Measurements from ENCODE around the gene ECD. TPM values are rescaled to one million over a fixed set of nuclear protein-coding genes. Genes with fewer than 3 reads are reported as not detected.
A peak's percentile ranks its signal among the peaks of the same experiment; 100 is the strongest.

ECD gene
- total and polyA plus RNA-seq, 7 experiments from 2014 or later: 30.2 to 42.7 (median 33.1) TPM

GRCh38 chr10:73163096-73163495 is 4.7 kb downstream of the ECD start:
- peaks cover 28% of the 10 kb centered on the region in 2 donors for H3K4me1 ChIP-seq (ENCODE audit: control insufficient read depth in 2 of 2, insufficient read depth in 2 of 2, low read length in 2 of 2)
- H3K9me3 ChIP-seq (ENCODE audit: control insufficient read depth in 2 of 3, low read length in 3 of 3): no peaks in the 10 kb centered on the region
- ATAC-seq (no peak), DNase-seq (no peak)
- H3K4me3 ChIP-seq (ENCODE audit: low read length): no peak overlapping the region
- H3K27me3 ChIP-seq (ENCODE audit: control insufficient read depth in 2 of 2, insufficient read depth in 2 of 2, low read length in 2 of 2): no peaks in the 10 kb centered on the region
- Mint-ChIP-seq H3K27ac (peak overlapping the region in 3 of 9 donors; percentile 49 to 87 (median 58)), H3K4me1 (peaks cover 49 to 75% (median 69%) of the 10 kb centered on the region in 7 donors), H3K27me3 (no peaks in the 10 kb centered on the region), H3K36me3 (peaks cover 0 to 22% (median 10%) of the 10 kb centered on the region in 5 donors), H3K4me3 (peak overlapping the region in 8 of 10 donors; percentile 7 to 54 (median 26)), H3K9me3 (no peaks in the 10 kb centered on the region)
- ChIA-PET POLR2A (no interaction called here), CTCF (interaction anchor here (0.7 to 1.0 kb wide), 3 partner anchors 10 to 66 kb away, joined by 3 to 6 read pairs (median 3); no protein-coding TSS in a partner anchor)
- peaks cover 5 to 25% (median 11%) of the 10 kb centered on the region in 3 experiments for H3K36me3 ChIP-seq (ENCODE audit: control insufficient read depth in 2 of 3, insufficient read depth in 3 of 3, low read length in 3 of 3)
- intact Hi-C loops (cut with micrococcal nuclease): no loop called here
- H3K27ac ChIP-seq (ENCODE audit: low read depth, low read length): no peak overlapping the region

- no peak for DNase-seq
- Mint-ChIP-seq H3K27ac (peak overlapping the region in 6 of 9 donors; percentile 9 to 58 (median 23)), H3K27me3 (no peaks in the 10 kb centered on the region), H3K36me3 (peaks cover under 1 to 19% (median 10%) of the 10 kb centered on the region in 5 donors), H3K4me3 (peak overlapping the region in 3 of 10 donors; percentile 12 to 47 (median 25)), H3K9me3 (no peaks in the 10 kb centered on the region), H3K4me1 (peaks cover 41 to 61% (median 55%) of the 10 kb centered on the region in 7 donors)
- intact Hi-C loops (cut with micrococcal nuclease): no loop called here
- H3K27ac ChIP-seq (ENCODE audit: low read depth, low read length): no peak overlapping the region
- ATAC-seq: no peak
- H3K36me3 ChIP-seq (ENCODE audit: control insufficient read depth in 2 of 3, insufficient read depth in 3 of 3, low read length in 3 of 3): peaks cover 5 to 21% (median 11%) of the 10 kb centered on the region in 3 experiments
- CTCF ChIA-PET: interaction anchor here (0.6 to 1.8 kb wide), 3 partner anchors 16 to 66 kb away, joined by 3 to 8 read pairs (median 3); partner anchors contain the start of gene P4HA1
- POLR2A ChIA-PET: no interaction called here
- peaks cover 20 to 21% of the 10 kb centered on the region in 2 donors for H3K4me1 ChIP-seq (ENCODE audit: control insufficient read depth in 2 of 2, insufficient read depth in 2 of 2, low read length in 2 of 2)
- H3K9me3 ChIP-seq (ENCODE audit: control insufficient read depth in 2 of 3, low read length in 3 of 3): no peaks in the 10 kb centered on the region
- H3K4me3 ChIP-seq (ENCODE audit: low read length): no peak overlapping the region
- H3K27me3 ChIP-seq (ENCODE audit: control insufficient read depth in 2 of 2, insufficient read depth in 2 of 2, low read length in 2 of 2): no peaks in the 10 kb centered on the region
These were observed 6.1 kb downstream of the ECD start for GRCh38 chr10:73161662-73162061.

- H3K4me1 Mint-ChIP-seq: peaks cover 35 to 55% (median 50%) of the 10 kb centered on the region in 7 donors
- ChIA-PET POLR2A (interaction anchor here (1.3 kb wide), 1 partner anchor 64 kb away, joined by 4 read pairs; the partner anchor contains the start of gene P4HA1), CTCF (interaction anchor here (0.6 to 1.8 kb wide), 3 partner anchors 16 to 65 kb away, joined by 3 to 8 read pairs (median 3); partner anchors contain the start of gene P4HA1)
- Histone ChIP-seq H3K27ac (ENCODE audit: low read depth, low read length) (no peak overlapping the region), H3K4me3 (ENCODE audit: low read length) (no peak overlapping the region), H3K9me3 (ENCODE audit: control insufficient read depth in 2 of 3, low read length in 3 of 3) (no peaks in the 10 kb centered on the region), H3K36me3 (ENCODE audit: control insufficient read depth in 2 of 3, insufficient read depth in 3 of 3, low read length in 3 of 3) (peaks cover 5 to 25% (median 17%) of the 10 kb centered on the region in 3 experiments), H3K4me1 (ENCODE audit: control insufficient read depth in 2 of 2, insufficient read depth in 2 of 2, low read length in 2 of 2) (peaks cover 14 to 16% of the 10 kb centered on the region in 2 donors), H3K27me3 (ENCODE audit: control insufficient read depth in 2 of 2, insufficient read depth in 2 of 2, low read length in 2 of 2) (no peaks in the 10 kb centered on the region)
- H3K27me3 Mint-ChIP-seq: no peaks in the 10 kb centered on the region
- DNase-seq (no peak), ATAC-seq (no peak)
- H3K27ac Mint-ChIP-seq: peak overlapping the region in 4 of 9 donors; percentile 14 to 58 (median 33)
- H3K4me3 Mint-ChIP-seq: peak overlapping the region in 2 of 10 donors; percentile 3 to 47
- intact Hi-C loops (cut with micrococcal nuclease): no loop called here
- H3K9me3 Mint-ChIP-seq: no peaks in the 10 kb centered on the region
- H3K36me3 Mint-ChIP-seq: peaks cover 3 to 23% (median 16%) of the 10 kb centered on the region in 5 donors
These were observed 6.7 kb downstream of the ECD start for GRCh38 chr10:73161079-73161478.

- H3K4me3 Mint-ChIP-seq: peak overlapping the region in 1 of 10 donors; percentile 16
- ChIA-PET CTCF (interaction anchor here (0.7 to 5.0 kb wide), 10 partner anchors 10 to 804 kb away, joined by 3 to 46 read pairs (median 4); partner anchors contain the start of genes NUDT13 and P4HA1), POLR2A (interaction anchor here (1.1 to 1.4 kb wide), 2 partner anchors 63 to 98 kb away, joined by 4 to 6 read pairs; no protein-coding TSS in a partner anchor)
- H3K36me3 ChIP-seq (ENCODE audit: control insufficient read depth in 2 of 3, insufficient read depth in 3 of 3, low read length in 3 of 3): peaks cover 5 to 31% (median 22%) of the 10 kb centered on the region in 3 experiments
- DNase-seq: peak in 8 of 9 donors; percentile 33 to 67 (median 58)
- H3K27ac Mint-ChIP-seq: peak overlapping the region in 3 of 9 donors; percentile 22 to 74 (median 42)
- H3K4me1 ChIP-seq (ENCODE audit: control insufficient read depth in 2 of 2, insufficient read depth in 2 of 2, low read length in 2 of 2): peaks cover 9 to 10% of the 10 kb centered on the region in 2 donors
- intact Hi-C loops (cut with micrococcal nuclease): loop anchor here (1.0 to 2.0 kb wide), 4 partner anchors 9 to 795 kb away; partner anchors contain the start of genes ECD (in 2 of the 2), FAM149B1 (in 2 of the 2), P4HA1 (in 2 of the 2) and MICU1 (in 1 of the 2)
- H3K4me1 Mint-ChIP-seq: peaks cover 27 to 44% (median 39%) of the 10 kb centered on the region in 7 donors
- no peak overlapping the region for H3K4me3 ChIP-seq (ENCODE audit: low read length)
- peaks cover 3 to 22% (median 16%) of the 10 kb centered on the region in 5 donors for H3K36me3 Mint-ChIP-seq
- no peaks in the 10 kb centered on the region for H3K27me3 Mint-ChIP-seq
- no peaks in the 10 kb centered on the region for H3K9me3 Mint-ChIP-seq
- ATAC-seq: peak; percentile 86
- no peak overlapping the region for H3K27ac ChIP-seq (ENCODE audit: low read depth, low read length)
- H3K27me3 ChIP-seq (ENCODE audit: control insufficient read depth in 2 of 2, insufficient read depth in 2 of 2, low read length in 2 of 2): no peaks in the 10 kb centered on the region
- no peaks in the 10 kb centered on the region for H3K9me3 ChIP-seq (ENCODE audit: control insufficient read depth in 2 of 3, low read length in 3 of 3)
These were observed 8.7 kb downstream of the ECD start for GRCh38 chr10:73159038-73159648.

- H3K4me1 ChIP-seq (ENCODE audit: control insufficient read depth in 2 of 2, insufficient read depth in 2 of 2, low read length in 2 of 2): no peaks in the 10 kb centered on the region
- intact Hi-C loops (cut with micrococcal nuclease): no loop called here
- H3K27me3 Mint-ChIP-seq: no peaks in the 10 kb centered on the region
- CTCF ChIA-PET: interaction anchor here (0.7 to 5.0 kb wide), 2 partner anchors 60 to 608 kb away, joined by 3 to 46 read pairs; partner anchors contain the start of gene P4HA1
- H3K36me3 Mint-ChIP-seq: peaks cover 3 to 26% (median 25%) of the 10 kb centered on the region in 5 donors
- H3K4me3 Mint-ChIP-seq: no peak overlapping the region
- no peak overlapping the region for H3K4me3 ChIP-seq (ENCODE audit: low read length)
- H3K27ac Mint-ChIP-seq: no peak overlapping the region
- DNase-seq (no peak), ATAC-seq (no peak)
- H3K27me3 ChIP-seq (ENCODE audit: control insufficient read depth in 2 of 2, insufficient read depth in 2 of 2, low read length in 2 of 2): no peaks in the 10 kb centered on the region
- no peaks in the 10 kb centered on the region for H3K9me3 ChIP-seq (ENCODE audit: control insufficient read depth in 2 of 3, low read length in 3 of 3)
- no peak overlapping the region for H3K27ac ChIP-seq (ENCODE audit: low read depth, low read length)
- H3K4me1 Mint-ChIP-seq: peaks cover 7 to 13% (median 12%) of the 10 kb centered on the region in 7 donors
- no peaks in the 10 kb centered on the region for H3K9me3 Mint-ChIP-seq
- peaks cover 0 to 41% (median 25%) of the 10 kb centered on the region in 3 experiments for H3K36me3 ChIP-seq (ENCODE audit: control insufficient read depth in 2 of 3, insufficient read depth in 3 of 3, low read length in 3 of 3)
- POLR2A ChIA-PET: interaction anchor here (0.5 to 2.0 kb wide), 5 partner anchors 9 to 320 kb away, joined by 3 to 6 read pairs (median 3); partner anchors contain the start of genes ECD and FAM149B1
These were observed 11.8 kb downstream of the ECD start for GRCh38 chr10:73156054-73156453.

- Histone ChIP-seq H3K9me3 (ENCODE audit: control insufficient read depth in 2 of 3, low read length in 3 of 3) (no peaks in the 10 kb centered on the region), H3K36me3 (ENCODE audit: control insufficient read depth in 2 of 3, insufficient read depth in 3 of 3, low read length in 3 of 3) (peaks cover 5 to 52% (median 20%) of the 10 kb centered on the region in 3 experiments), H3K4me1 (ENCODE audit: control insufficient read depth in 2 of 2, insufficient read depth in 2 of 2, low read length in 2 of 2) (no peaks in the 10 kb centered on the region), H3K27me3 (ENCODE audit: control insufficient read depth in 2 of 2, insufficient read depth in 2 of 2, low read length in 2 of 2) (no peaks in the 10 kb centered on the region), H3K27ac (ENCODE audit: low read depth, low read length) (no peak overlapping the region), H3K4me3 (ENCODE audit: low read length) (no peak overlapping the region)
- DNase-seq: no peak
- Mint-ChIP-seq H3K9me3 (no peaks in the 10 kb centered on the region), H3K27ac (peak overlapping the region in 1 of 9 donors; percentile 2), H3K4me1 (peaks cover 0 to 6% (median 4%) of the 10 kb centered on the region in 7 donors), H3K36me3 (peaks cover 3 to 43% (median 34%) of the 10 kb centered on the region in 5 donors), H3K27me3 (no peaks in the 10 kb centered on the region), H3K4me3 (no peak overlapping the region)
- ChIA-PET POLR2A (interaction anchor here (0.6 kb wide), 1 partner anchor 72 kb away, joined by 3 read pairs; no protein-coding TSS in a partner anchor), CTCF (interaction anchor here (0.6 to 1.5 kb wide), 2 partner anchors 55 to 92 kb away, joined by 3 read pairs; partner anchors contain the start of gene P4HA1)
- intact Hi-C loops (cut with micrococcal nuclease): no loop called here
- no peak for ATAC-seq
These were observed 15.8 kb downstream of the ECD start for GRCh38 chr10:73152009-73152408.
